Activated CD4-positive, CD25-positive, alpha-beta regulatory T cell treated with anti-CD3 and anti-CD28 coated beads, Interleukin-2, amount 50 U/mL, for 24 hours (primary cell): ENCODE data around the gene DYDC1.
"Not testable (repeated sequence)": the region's sequence is repeated elsewhere in the genome, so short reads cannot be mapped to it uniquely, and the experiment has no call there.

Source experiments
- ATAC-seq, 2 donors: fragments of 150-1000 bp; cut with Tn5 transposase; one replicate each; pipeline ENCODE4 v1.10.0; 2021; ENCODE audit warnings: mild to moderate bottlenecking in 1 of 2, moderate library complexity in 1 of 2

DYDC1 gene

GRCh38 chr10:80333983-80334382 is 22.6 kb downstream of the DYDC1 start:
- ATAC-seq, result no peak

- ATAC-seq, result no peak
Measured at GRCh38 chr10:80324891-80325364, 31.6 kb downstream of the DYDC1 start.

GRCh38 chr10:80324086-80324485 is 32.5 kb downstream of the DYDC1 start:
- no peak for ATAC-seq

GRCh38 chr10:80323311-80323710 is 33.2 kb downstream of the DYDC1 start:
- ATAC-seq, result no peak

GRCh38 chr10:80322711-80323110 is 33.8 kb downstream of the DYDC1 start:
- no peak for ATAC-seq

GRCh38 chr10:80322158-80322557 is 34.4 kb downstream of the DYDC1 start:
- ATAC-seq, result no peak

- ATAC-seq, result no peak
Measured at GRCh38 chr10:80321183-80321582, 35.4 kb downstream of the DYDC1 start.

GRCh38 chr10:80320377-80320776 is 36.2 kb downstream of the DYDC1 start:
- no peak for ATAC-seq

GRCh38 chr10:80319725-80320290 is 36.7 kb downstream of the DYDC1 start:
- ATAC-seq, result no peak

GRCh38 chr10:80319318-80319717 is 37.2 kb downstream of the DYDC1 start:
- no peak for ATAC-seq

GRCh38 chr10:80318742-80319141 is 37.8 kb downstream of the DYDC1 start:
- ATAC-seq, result no peak

- ATAC-seq, result no peak
Measured at GRCh38 chr10:80315391-80315790, 41.2 kb downstream of the DYDC1 start.

- ATAC-seq, result no peak
Measured at GRCh38 chr10:80313523-80313922, 43.0 kb downstream of the DYDC1 start.

GRCh38 chr10:80305989-80306388 is 50.6 kb downstream of the DYDC1 start:
- ATAC-seq, result not testable (repeated sequence)

GRCh38 chr10:80296942-80297341 is 59.6 kb downstream of the DYDC1 start:
- ATAC-seq, result no peak

GRCh38 chr10:80292607-80293239 is 63.8 kb downstream of the DYDC1 start:
- no peak for ATAC-seq

- ATAC-seq, result no peak
Measured at GRCh38 chr10:80290474-80291220, 65.9 kb downstream of the DYDC1 start.

- no peak for ATAC-seq
Measured at GRCh38 chr10:80289451-80290287, 66.9 kb downstream of the DYDC1 start, which contains the start of gene MAT1A. Gene MAT1A (minus strand): TSS chr10:80289658. CDS start chr10:80289423, 235 bp downstream.

- ATAC-seq, result no peak
Measured at GRCh38 chr10:80288849-80289248, 67.7 kb downstream of the DYDC1 start.
